Astrocyte of the spinal cord (primary cell): ENCODE data around the gene TRIM41.

Experiments used
- DNase-seq: peaks from one replicate; pipeline ENCODE4 v3.0.0; 2011; ENCODE audit warnings: low read depth, low spot score
- H3K4me3 ChIP-seq: 2 replicates; pipeline ENCODE4 v1.5.1; 2011; ENCODE audit warnings: low read depth, mild to moderate bottlenecking, low read length, moderate library complexity
- in situ Hi-C: cut with HindIII; loops from 2 replicates; pipeline ENCODE4 v1.10.0; 2017; ENCODE audit warnings: low sequenced_read_pairs
- TF ChIP-seq, protein P1 (sequence below): IDR thresholded peaks from 2 replicates; pipeline ENCODE4 v1.5.1; 2012; ENCODE audit warnings: low read depth, mild to moderate bottlenecking, low read length, inconsistent platforms

The TRIM41 gene

DNA sequence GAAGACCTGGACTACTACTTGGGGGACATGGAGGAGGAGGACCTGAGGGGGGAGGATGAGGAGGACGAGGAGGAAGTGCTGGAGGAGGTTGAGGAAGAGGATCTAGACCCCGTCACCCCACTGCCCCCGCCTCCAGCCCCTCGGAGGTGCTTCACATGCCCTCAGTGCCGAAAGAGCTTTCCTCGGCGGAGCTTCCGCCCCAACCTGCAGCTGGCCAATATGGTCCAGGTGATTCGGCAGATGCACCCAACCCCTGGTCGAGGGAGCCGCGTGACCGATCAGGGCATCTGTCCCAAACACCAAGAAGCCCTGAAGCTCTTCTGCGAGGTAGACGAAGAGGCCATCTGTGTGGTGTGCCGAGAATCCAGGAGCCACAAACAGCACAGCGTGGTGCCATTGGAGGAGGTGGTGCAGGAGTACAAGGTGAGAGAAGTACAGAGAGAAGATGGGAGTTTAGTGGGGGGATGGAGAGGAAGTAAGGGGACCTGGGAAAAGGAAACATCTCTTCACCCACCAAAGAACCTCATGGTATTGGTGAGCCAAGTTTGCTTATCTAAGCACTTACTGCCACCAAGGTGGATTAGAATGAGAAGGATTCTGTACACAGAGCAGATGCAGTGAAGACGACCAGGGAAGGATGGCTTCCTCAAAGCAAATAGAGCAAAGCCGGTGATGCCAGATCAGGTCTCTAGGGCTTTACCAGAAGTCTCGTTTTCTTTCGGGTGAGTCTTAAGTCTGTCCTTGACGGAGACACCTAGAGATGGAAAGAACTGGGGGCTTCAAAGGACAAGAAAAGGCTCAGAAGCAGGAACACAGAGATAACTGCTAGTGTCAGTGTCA, 1.5 kb downstream of the TRIM41 start:
- in situ Hi-C loops: no loop called here
- no peak for DNase-seq
- peak overlapping the region; percentile 83 for H3K4me3 ChIP-seq
- TF ChIP-seq, protein P1, sequence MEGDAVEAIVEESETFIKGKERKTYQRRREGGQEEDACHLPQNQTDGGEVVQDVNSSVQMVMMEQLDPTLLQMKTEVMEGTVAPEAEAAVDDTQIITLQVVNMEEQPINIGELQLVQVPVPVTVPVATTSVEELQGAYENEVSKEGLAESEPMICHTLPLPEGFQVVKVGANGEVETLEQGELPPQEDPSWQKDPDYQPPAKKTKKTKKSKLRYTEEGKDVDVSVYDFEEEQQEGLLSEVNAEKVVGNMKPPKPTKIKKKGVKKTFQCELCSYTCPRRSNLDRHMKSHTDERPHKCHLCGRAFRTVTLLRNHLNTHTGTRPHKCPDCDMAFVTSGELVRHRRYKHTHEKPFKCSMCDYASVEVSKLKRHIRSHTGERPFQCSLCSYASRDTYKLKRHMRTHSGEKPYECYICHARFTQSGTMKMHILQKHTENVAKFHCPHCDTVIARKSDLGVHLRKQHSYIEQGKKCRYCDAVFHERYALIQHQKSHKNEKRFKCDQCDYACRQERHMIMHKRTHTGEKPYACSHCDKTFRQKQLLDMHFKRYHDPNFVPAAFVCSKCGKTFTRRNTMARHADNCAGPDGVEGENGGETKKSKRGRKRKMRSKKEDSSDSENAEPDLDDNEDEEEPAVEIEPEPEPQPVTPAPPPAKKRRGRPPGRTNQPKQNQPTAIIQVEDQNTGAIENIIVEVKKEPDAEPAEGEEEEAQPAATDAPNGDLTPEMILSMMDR: no peak

DNA sequence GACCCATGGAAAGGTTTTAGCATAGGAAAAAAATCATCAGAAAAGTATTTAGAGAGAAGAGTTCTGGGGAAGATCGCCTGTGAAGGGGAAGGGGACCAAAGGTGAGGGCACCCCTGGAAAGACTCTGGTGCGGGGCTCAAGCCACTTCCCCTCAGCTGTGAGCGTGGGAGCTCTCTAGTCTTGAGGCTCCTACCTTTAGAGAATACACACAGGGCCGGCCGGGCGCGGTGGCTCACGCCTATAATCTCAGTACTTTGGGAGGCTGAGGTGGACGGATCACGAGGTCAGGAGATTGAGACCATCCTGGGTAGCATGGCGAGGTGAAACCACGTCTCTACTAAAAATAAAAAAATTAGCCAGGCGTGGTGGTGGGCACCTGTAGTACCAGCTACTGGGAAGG, 6.9 kb downstream of the TRIM41 start:
- in situ Hi-C loops: no loop called here
- H3K4me3 ChIP-seq: no peak overlapping the region
- TF ChIP-seq, protein P1: no peak
- DNase-seq: no peak

DNA sequence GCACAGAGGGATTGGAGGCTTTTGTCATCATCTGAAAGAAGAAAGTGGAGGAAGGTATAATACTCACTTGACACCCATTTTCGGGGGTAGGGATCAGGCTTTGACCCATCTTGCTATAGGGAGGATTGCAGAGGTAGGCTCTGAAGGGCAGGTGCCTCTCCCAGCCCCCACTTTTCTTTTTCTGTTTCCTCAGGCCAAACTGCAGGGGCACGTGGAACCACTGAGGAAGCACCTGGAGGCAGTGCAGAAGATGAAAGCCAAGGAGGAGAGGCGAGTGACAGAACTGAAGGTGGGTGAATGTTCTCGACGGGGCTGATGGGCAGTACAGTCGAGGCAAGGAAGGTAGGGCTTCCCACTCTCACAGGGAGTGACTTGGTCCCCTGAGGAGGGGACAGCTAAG, 7.5 kb downstream of the TRIM41 start:
- in situ Hi-C loops: no loop called here
- no peak overlapping the region for H3K4me3 ChIP-seq
- DNase-seq: no peak
- TF ChIP-seq, protein P1: no peak

DNA sequence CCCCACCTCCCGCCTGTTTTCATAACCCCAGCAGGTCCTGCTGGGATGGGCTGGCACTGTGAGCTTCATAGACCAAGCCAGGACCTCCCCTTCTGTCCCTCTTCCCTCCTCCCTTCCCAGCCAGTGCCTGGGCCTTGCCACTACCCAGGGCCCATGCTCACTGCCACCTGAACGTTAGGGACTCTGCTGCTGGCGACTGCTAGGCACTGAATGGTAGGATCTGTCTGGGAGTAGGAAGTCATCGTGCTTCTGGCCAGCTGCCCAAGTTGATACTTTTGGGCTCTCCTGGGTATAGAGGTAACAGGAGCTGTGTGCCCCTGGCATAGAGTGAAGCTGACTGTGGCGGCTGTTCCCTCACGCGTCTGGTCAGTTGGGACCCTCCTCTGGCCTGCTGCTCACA, 8.4 kb downstream of the TRIM41 start:
- TF ChIP-seq, protein P1: no peak
- no peak overlapping the region for H3K4me3 ChIP-seq
- in situ Hi-C loops: no loop called here
- no peak for DNase-seq

DNA sequence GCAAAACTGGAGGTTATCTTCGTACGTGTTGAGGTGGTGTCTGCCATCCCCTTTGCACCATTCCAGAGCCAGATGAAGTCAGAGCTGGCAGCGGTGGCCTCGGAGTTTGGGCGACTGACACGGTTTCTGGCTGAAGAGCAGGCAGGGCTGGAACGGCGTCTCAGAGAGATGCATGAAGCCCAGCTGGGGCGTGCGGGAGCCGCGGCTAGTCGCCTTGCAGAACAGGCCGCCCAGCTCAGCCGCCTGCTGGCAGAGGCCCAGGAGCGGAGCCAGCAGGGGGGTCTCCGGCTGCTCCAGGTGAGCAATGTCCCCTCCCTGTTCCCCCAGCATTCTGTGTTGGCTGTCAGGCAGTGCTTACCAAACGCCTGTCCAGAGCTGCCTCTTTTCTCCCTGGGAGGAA, 9.5 kb downstream of the TRIM41 start:
- in situ Hi-C loops: no loop called here
- no peak for DNase-seq
- no peak overlapping the region for H3K4me3 ChIP-seq
- TF ChIP-seq, protein P1: no peak

DNA sequence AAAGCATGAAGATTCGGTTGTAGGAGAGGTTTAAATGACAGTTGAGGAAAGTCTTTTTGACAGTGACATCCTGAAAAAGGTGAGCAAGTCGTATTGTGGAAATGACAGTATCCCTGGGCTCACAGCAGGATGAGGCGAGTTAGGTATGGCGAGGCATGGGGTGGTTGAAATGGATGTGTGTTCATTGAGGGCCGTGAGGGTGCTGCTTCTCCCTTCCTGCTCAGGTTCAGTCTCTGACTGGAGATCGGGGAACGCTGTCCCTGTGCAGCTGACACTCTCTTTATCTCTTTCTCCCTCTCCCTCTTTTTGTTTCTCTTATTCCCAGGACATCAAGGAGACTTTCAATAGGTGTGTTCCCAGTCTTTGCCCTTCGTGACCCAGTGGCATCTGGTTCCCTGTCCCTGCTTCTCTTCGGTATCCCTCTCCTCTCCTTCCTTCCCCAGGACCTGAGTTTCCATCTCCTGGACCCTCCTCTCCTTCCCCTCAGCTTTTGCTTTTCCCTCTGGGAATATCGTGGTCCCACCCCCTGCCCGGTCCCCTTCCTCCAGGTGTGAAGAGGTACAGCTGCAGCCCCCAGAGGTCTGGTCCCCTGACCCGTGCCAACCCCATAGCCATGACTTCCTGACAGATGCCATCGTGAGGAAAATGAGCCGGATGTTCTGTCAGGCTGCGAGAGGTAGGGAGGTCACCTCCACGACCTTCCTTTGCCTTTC, 10.2 kb downstream of the TRIM41 start:
- H3K4me3 ChIP-seq: no peak overlapping the region
- TF ChIP-seq, protein P1: no peak
- in situ Hi-C loops: no loop called here
- DNase-seq: no peak
